HG03039 (cell line): ENCODE data around the gene SLAMF7.
"Not testable (repeated sequence)": the region's sequence is repeated elsewhere in the genome, so short reads cannot be mapped to it uniquely, and the experiment has no call there.

ENCODE experiments used
- ATAC-seq: cut with Tn5 transposase; IDR thresholded peaks from one replicate; pipeline ENCODE4 v1.9.1; 2021; ENCODE audit warnings: mild to moderate bottlenecking, moderate library complexity; ENCODE audit not compliant: unreplicated experiment

The SLAMF7 gene

GRCh38 chr1:160739098-160739511 is at the start of gene SLAMF7:
TSS of gene SLAMF7 (plus strand) at chr1:160739247. CDS start at chr1:160739302, 55 bp downstream.
- no peak for ATAC-seq

GRCh38 chr1:160692390-160692789 is 46.7 kb upstream of the SLAMF7 start:
- ATAC-seq = not testable (repeated sequence)

GRCh38 chr1:160702100-160702499 is 36.9 kb upstream of the SLAMF7 start:
- no peak for ATAC-seq

GRCh38 chr1:160704250-160704649 is 34.8 kb upstream of the SLAMF7 start:
- ATAC-seq = no peak

GRCh38 chr1:160705212-160705621 is 33.8 kb upstream of the SLAMF7 start:
- not testable (repeated sequence) for ATAC-seq

- no peak for ATAC-seq
These were observed 33.3 kb upstream of the SLAMF7 start for GRCh38 chr1:160705742-160706141.

DNA sequence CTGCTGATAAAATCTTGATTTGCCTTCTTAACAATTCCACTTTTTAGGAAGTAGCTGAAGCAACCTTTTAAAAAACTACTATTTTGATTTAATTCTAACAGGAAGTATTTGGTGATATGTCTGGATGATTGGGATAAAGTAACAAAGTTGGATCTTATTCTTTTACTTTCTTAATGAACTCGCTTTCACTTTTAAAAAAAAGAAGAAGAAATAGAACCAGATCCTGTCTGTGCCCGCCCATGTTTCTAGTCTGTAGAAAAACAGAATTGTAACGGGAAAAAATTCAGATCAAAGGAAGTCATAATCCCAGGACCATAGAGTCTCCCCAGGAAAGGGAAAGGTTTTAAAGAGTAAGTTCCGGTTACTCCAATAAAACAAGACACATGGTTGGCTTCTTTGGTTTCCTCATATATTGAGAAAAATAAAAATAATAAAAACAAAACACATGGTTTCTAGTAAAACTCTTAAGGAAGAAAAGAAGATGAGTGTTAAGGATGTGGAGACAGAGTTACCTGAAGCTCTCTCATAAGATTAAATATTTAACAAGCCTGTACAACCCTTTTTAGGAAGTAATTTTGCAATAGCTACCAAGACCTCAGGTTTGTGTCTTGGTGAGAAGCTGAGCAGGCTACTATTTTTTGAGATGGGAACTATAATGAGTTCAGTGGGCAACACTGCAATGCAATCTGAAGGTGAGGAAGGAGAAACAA is 32.4 kb upstream of the SLAMF7 start:
- no peak for ATAC-seq

DNA sequence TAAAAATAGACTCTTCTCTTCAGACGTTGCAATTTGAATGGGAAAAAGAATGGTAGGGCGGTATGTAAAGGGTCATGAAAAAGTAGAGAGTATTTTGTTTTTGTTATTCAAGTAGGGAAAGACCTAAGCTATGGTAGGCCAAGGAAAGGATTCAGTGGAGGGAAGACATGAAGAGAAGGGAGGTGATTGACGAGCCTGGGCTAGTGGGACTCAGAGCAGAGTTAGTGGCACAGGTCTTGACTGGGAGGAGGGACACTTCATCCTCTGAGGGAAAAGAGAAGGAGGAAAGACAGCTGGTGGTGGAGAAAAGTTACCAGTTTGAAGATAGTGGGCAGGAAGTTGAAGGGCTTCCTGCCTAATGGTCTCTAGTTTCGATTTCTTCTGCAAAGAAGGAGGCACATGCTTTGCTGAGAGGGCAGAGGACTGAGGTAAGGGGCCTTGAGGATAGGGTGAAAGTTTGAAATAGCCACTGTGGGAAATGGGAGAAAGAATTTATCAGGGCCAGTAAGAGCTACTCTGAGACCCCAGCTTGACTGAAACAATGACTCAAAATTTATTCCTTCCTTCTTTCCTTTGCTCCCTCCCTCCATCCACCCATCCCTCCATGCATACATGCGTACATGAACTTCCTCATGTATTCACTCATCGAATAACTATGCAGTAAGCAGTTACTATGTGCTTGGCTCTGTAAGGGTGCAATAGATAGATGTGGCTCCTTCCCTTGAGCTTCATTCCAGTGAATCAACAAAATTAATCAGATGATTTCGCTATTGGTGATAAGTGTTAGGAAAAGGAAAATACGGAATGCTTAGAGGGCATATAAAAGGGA is 31.6 kb upstream of the SLAMF7 start:
- ATAC-seq = no peak

- ATAC-seq = no peak
These were observed 30.9 kb upstream of the SLAMF7 start for GRCh38 chr1:160708118-160708517.

DNA sequence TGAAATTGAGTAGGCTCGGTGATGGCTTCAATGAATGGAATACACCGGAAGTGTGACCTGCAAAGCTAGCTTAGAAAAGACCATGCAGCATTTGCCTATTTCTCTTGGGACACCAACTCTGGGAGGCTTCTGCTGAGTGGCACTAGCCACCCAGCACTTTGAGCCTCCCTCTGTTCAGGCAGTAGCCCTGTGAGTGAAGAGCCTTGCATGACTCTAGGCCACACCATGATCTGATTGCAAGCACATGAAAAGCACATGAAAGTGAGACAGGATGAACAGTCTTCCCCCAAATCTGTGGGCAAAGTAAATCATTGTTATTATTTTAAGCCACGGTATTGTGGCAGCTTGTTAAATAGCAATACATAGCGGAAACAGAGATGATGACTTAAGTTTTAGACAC is 30.2 kb upstream of the SLAMF7 start:
- no peak for ATAC-seq

DNA sequence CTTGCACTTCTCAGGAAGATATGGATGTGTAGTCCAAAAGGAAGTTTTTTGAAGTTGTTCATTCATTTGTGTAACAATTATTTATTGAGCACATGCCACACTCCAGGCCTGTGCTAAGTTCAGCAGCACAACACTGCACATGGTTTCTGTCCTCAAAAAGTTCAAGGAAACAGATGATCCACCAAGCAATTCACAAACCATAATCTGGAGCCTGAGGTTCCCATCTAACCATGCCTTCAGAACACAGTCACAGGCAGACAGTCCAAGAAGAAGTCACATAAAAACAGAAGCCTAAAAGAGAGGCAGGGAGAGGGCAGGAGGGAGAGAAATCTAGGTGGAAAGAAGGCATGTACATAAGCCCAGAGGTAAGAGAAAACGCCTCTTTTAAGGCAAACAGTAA is 29.3 kb upstream of the SLAMF7 start:
- ATAC-seq = no peak

- ATAC-seq = no peak
These were observed 28.4 kb upstream of the SLAMF7 start for GRCh38 chr1:160710517-160711252.

DNA sequence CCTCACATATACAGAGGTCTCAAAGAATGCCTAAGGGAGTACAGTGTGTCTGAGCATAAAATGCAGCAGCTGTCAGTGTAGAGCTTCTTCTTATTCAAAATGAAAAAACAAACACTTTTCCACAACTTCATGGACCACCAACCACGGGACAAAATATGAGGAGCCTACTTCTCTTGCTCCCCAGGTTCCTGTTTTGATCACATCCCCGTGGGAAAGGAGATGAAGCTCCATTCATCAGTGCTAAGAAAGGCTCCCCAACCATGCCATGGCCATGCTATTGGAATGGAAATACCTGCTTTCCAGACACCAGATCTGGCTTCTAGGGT is 27.8 kb upstream of the SLAMF7 start:
- ATAC-seq = no peak

GRCh38 chr1:160711602-160712311 is 27.3 kb upstream of the SLAMF7 start, which contains the start of gene CD48:
TSS of gene CD48 (minus strand) at chr1:160711822. CDS start at chr1:160711763, 59 bp downstream.
- ATAC-seq = no peak

- not testable (repeated sequence) for ATAC-seq
These were observed 26.4 kb upstream of the SLAMF7 start for GRCh38 chr1:160712525-160713080.

DNA sequence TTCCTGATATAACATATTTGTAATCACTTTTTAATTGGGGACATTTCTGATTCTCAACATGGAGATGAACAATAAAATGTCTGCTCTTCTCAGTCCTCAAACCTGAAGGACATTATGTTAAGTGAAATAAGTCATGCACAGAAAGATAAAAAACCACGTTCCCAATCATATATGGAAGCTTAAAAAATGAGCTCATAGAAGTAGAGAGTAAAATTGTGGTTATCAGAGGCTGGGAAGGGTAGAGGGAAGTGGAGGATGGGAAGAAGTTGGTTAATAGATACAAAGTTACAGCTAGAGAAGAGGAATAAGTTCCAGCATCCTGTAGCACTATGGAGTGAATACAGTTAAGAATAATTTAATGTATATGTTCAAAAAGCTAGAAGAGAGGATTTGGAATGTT is 25.9 kb upstream of the SLAMF7 start:
- no peak for ATAC-seq

DNA sequence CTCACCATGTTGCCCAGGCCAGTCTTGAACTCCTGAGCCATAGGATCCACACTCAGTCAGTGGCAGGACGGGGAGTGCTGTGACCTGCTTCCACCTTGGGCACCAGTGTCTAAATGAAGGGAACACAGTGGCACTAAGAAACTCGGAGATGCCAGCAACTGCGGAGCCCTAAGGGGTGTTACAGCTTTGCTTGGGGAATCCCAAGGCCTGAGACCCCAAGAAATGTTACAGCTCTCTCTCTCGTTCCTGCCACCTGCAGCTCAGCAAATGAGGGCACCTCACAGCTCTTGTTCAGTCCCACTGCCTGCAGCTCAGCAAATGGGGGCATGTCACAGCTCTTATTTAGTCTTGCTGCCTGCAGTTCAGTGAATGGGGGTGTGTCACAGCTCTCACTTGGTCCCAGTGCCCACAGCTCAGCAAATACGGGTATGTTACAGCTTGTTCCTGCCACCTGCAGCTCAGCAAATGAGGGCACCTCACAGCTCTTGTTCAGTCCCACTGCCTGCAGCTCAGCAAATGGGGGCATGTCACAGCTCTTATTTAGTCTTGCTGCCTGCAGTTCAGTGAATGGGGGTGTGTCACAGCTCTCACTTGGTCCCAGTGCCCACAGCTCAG is 24.9 kb upstream of the SLAMF7 start:
- ATAC-seq = not testable (repeated sequence)

DNA sequence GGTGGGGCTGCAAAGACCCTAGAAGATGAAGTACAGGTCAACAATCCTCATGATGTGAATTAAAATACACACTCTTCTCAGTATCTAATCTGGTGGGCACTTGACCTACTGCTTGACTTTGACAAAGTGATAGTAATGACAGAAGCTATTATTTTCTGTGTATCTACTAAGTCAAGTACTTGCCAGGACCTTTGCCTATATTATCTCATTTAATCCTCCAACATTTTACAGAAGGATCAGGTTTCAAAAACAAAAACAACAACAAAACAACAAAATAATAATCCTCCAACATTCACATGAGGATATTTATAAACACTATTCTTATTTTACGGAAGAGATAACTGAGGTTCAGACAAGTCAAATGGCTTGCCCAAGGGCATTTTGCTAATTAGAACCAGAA is 23.0 kb upstream of the SLAMF7 start:
- ATAC-seq = no peak

DNA sequence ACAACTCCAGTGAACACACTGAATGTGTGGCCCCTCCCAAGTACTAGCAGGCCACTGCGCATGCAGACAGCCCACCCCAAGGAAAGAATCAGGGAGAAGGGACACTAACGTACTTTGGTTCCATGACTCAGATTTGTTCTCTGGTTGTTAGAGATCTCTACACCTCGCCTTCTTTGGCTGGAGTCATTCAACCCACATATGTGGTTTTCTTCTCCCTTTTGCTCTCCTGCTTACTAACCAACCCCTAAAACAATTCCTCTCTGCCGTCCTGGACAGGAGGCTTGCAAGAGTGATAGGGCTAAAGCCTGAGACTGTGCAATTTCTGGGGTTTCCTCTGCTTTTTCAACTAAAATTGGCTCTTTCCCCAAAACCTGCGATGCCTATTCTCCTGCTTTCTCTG is 21.7 kb upstream of the SLAMF7 start:
- no peak for ATAC-seq

- ATAC-seq = no peak
These were observed 20.8 kb upstream of the SLAMF7 start for GRCh38 chr1:160718210-160718609.
